HCT116 (cell line): ENCODE data around the gene ZSCAN5B. TPM values are rescaled to one million over a fixed set of nuclear protein-coding genes. Genes with fewer than 3 reads are reported as not detected.

ENCODE experiments used
- ATAC-seq: fragments of 200-7000 bp; cut with Tn5 transposase; 2 replicates; pipeline ENCODE4 v1.9.1; 2020; ENCODE audit warnings: mild to moderate bottlenecking, moderate library complexity
- BruUV-seq: library from RNA; stranded (reverse); fragments of 400-500 nt; replicated peaks from 2 replicates; lab custom pipeline; 2021; lab: Mats Ljungman, UMichigan
- CTCF ChIA-PET: fragments of 300-600 bp; sonication (Branson Sonifier 250); formaldehyde crosslinking; loops from one replicate; lab custom pipeline; 2021; ENCODE audit warnings: antibody characterized with exemption; lab: Charles Lee
- POLR2A ChIA-PET: fragments of 300-600, 350-600 bp; sonication (Branson Sonifier 250); formaldehyde crosslinking; loops from one replicate; lab custom pipeline; 2021; ENCODE audit warnings: antibody characterized with exemption; lab: Charles Lee
- RAD21 ChIA-PET, 2 experiments: fragments of 300-600 bp; sonication (Branson Sonifier 250); formaldehyde crosslinking; loops; one replicate each; lab custom pipeline; 2023; ENCODE audit warnings: low total read pairs in 2 of 2; ENCODE audit not compliant: uncharacterized antibody in 2 of 2, unreplicated experiment in 2 of 2, low non-redundant PET in 1 of 2; lab: Charles Lee
- DNase-seq: peaks from one replicate; pipeline ENCODE4 v3.0.0-alpha.2; 2010; ENCODE audit warnings: low read depth, low spot score
- H2AFZ ChIP-seq: fragments of 200-600 bp; shearing (Covaris generic), sonication (generic); 2 replicates; pipeline ENCODE4 v1.6.1; 2017; ENCODE audit warnings: low read depth, mixed run types, mixed read lengths, antibody characterized with exemption, low read length; ENCODE audit not compliant: poor library complexity, severe bottlenecking
- H3K27ac ChIP-seq: 2 replicates; pipeline ENCODE4 v1.5.1; 2012; ENCODE audit warnings: low read depth, low read length
- H3K27me3 ChIP-seq: fragments of 200-600 bp; sonication (generic); 2 replicates; pipeline ENCODE4 v1.6.1; 2016; ENCODE audit warnings: mixed run types, low read length, mixed read lengths; ENCODE audit not compliant: insufficient read depth
- H3K36me3 ChIP-seq, 2 experiments: fragments of 200-500 bp in 1 of 2; fragments of 200-600 bp in 1 of 2; sonication (Bioruptor generic) in 1 of 2; sonication (generic) in 1 of 2; 2 replicates each; pipeline versions ENCODE4 v1.5.1 to v1.6.1; 2014 to 2016; ENCODE audit warnings: low read length in 2 of 2, inconsistent platforms in 1 of 2, mixed read lengths in 1 of 2, mixed run types in 1 of 2; ENCODE audit not compliant: insufficient read depth in 2 of 2, control insufficient read depth in 1 of 2
- H3K4me1 ChIP-seq, 2 experiments: fragments of 200-600 bp in 1 of 2; sonication (generic) in 1 of 2; 2 replicates each; pipeline versions ENCODE4 v1.5.1 to v1.6.1; 2012 to 2017; ENCODE audit warnings: low read length in 2 of 2, inconsistent platforms in 1 of 2, mild to moderate bottlenecking in 1 of 2, mixed read lengths in 1 of 2, mixed run types in 1 of 2, moderate library complexity in 1 of 2; ENCODE audit not compliant: insufficient read depth in 2 of 2, control insufficient read depth in 1 of 2
- H3K4me2 ChIP-seq: fragments of 200-600 bp; sonication (generic); 2 replicates; pipeline ENCODE4 v1.6.1; 2017; ENCODE audit warnings: mixed run types, low read length, mixed read lengths
- H3K4me3 ChIP-seq, 2 experiments: fragments of 200-600 bp in 1 of 2; sonication (generic) in 1 of 2; replicated peaks in 1 of 2; 2 replicates each; pipeline ENCODE4 v1.5.1; 2011 to 2016; ENCODE audit warnings: low read length in 2 of 2, control low read depth in 1 of 2, low read depth in 1 of 2, mild to moderate bottlenecking in 1 of 2, mixed read lengths in 1 of 2, mixed run types in 1 of 2
- H3K79me2 ChIP-seq: fragments of 200-600 bp; sonication (generic); 2 replicates; pipeline ENCODE4 v1.6.1; 2017; ENCODE audit warnings: mild to moderate bottlenecking, mixed run types, low read length, moderate library complexity, mixed read lengths; ENCODE audit not compliant: insufficient read depth
- H3K9ac ChIP-seq: fragments of 200-600 bp; sonication (generic); 2 replicates; pipeline ENCODE4 v1.6.1; 2016; ENCODE audit warnings: low read length, mixed read lengths
- H3K9me2 ChIP-seq: fragments of 200-600 bp; sonication (generic), shearing (Covaris generic); 2 replicates; pipeline ENCODE4 v1.6.1; 2017; ENCODE audit warnings: mixed run types, mild to moderate bottlenecking, moderate library complexity; ENCODE audit not compliant: insufficient read depth
- H3K9me3 ChIP-seq, 2 experiments: fragments of 200-500 bp in 1 of 2; fragments of 200-600 bp in 1 of 2; sonication (Bioruptor generic) in 1 of 2; sonication (generic) in 1 of 2; 2 replicates each; pipeline ENCODE4 v1.6.1; 2014 to 2017; ENCODE audit warnings: low read length in 2 of 2, mixed read lengths in 2 of 2, inconsistent platforms in 1 of 2, low read depth in 1 of 2, mild to moderate bottlenecking in 1 of 2, mixed run types in 1 of 2, moderate library complexity in 1 of 2; ENCODE audit not compliant: control insufficient read depth in 1 of 2, insufficient read depth in 1 of 2
- H4K20me1 ChIP-seq: fragments of 200-600 bp; sonication (generic), shearing (Covaris generic); 2 replicates; pipeline ENCODE4 v1.6.1; 2017; ENCODE audit warnings: mixed run types, mild to moderate bottlenecking, moderate library complexity; ENCODE audit not compliant: insufficient read depth
- CEBPB ChIP-seq: IDR thresholded peaks from 2 replicates; pipeline ENCODE4 v1.6.1; 2012; ENCODE audit warnings: low read depth
- FOSL1 ChIP-seq: IDR thresholded peaks from 2 replicates; pipeline ENCODE4 v1.6.1; 2012; ENCODE audit warnings: low read depth
- JUND ChIP-seq: IDR thresholded peaks from 2 replicates; pipeline ENCODE4 v1.6.1; 2012
- POLR2AphosphoS5 ChIP-seq: IDR thresholded peaks from 2 replicates; pipeline ENCODE4 v1.6.1; 2011; ENCODE audit warnings: mild to moderate bottlenecking, low read depth, low read length, moderate library complexity
- SIN3A ChIP-seq: IDR thresholded peaks from 2 replicates; pipeline ENCODE4 v1.6.1; 2012; ENCODE audit warnings: low read depth
- SP1 ChIP-seq: IDR thresholded peaks from 2 replicates; pipeline ENCODE4 v1.6.1; 2012; ENCODE audit warnings: low read depth
- intact Hi-C: fragments of 100-400 bp; cut with micrococcal nuclease; formaldehyde crosslinking; loops from 2 replicates; pipeline ENCODE4 v1.10.0; 2022
- total RNA-seq: library from RNA; stranded (reverse); gene quantifications from one replicate; pipeline ENCODE4 v1.2.1, GENCODE V29; 2021; ENCODE audit not compliant: unreplicated experiment
- TF ChIP-seq, protein P1 (sequence below): IDR thresholded peaks from 2 replicates; pipeline ENCODE4 v1.6.1; 2011; ENCODE audit warnings: mild to moderate bottlenecking, low read length, moderate library complexity; ENCODE audit not compliant: insufficient replicate concordance; ENCODE audit errors: extremely low read depth

ZSCAN5B gene
- total RNA-seq, 1 experiment from 2014 or later, result not detected

DNA sequence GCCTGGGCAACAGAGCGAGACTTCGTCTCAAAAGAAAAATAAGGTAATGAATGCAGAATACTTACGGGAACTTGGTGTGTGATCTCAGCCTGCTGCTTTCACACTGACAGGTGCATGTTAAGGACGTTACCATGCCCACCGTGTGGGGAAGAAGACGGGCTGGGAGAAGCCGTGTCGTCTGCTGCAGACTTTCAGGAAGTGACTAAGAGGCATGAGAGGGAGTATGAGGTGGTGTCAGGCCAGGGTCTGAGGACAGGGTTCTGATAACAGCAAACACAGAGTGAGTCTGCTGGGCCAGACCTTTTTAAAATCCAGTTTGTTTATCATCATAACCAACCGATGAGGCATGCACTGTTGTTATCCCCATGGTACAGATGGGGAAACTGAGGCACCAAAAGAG is 35.3 kb downstream of the ZSCAN5B start:
- Histone ChIP-seq H3K4me3 (no peak overlapping the region), H3K27me3 (no peaks in the 10 kb centered on the region), H3K4me1 (no peaks in the 10 kb centered on the region), H3K36me3 (no peaks in the 10 kb centered on the region), H2AFZ (no peak overlapping the region), H3K9ac (no peak overlapping the region), H3K27ac (no peak overlapping the region), H3K79me2 (no peaks in the 10 kb centered on the region), H4K20me1 (no peaks in the 10 kb centered on the region), H3K9me3 (no peaks in the 10 kb centered on the region), H3K4me2 (no peak overlapping the region), H3K9me2 (no peaks in the 10 kb centered on the region)
- CTCF ChIA-PET, result interaction anchor here (0.6 kb wide), 1 partner anchor 385 kb away, joined by 3 read pairs; no protein-coding TSS in a partner anchor
- TF ChIP-seq SIN3A (no peak), JUND (no peak), FOSL1 (no peak), POLR2AphosphoS5 (no peak)
- TF ChIP-seq, protein P1, sequence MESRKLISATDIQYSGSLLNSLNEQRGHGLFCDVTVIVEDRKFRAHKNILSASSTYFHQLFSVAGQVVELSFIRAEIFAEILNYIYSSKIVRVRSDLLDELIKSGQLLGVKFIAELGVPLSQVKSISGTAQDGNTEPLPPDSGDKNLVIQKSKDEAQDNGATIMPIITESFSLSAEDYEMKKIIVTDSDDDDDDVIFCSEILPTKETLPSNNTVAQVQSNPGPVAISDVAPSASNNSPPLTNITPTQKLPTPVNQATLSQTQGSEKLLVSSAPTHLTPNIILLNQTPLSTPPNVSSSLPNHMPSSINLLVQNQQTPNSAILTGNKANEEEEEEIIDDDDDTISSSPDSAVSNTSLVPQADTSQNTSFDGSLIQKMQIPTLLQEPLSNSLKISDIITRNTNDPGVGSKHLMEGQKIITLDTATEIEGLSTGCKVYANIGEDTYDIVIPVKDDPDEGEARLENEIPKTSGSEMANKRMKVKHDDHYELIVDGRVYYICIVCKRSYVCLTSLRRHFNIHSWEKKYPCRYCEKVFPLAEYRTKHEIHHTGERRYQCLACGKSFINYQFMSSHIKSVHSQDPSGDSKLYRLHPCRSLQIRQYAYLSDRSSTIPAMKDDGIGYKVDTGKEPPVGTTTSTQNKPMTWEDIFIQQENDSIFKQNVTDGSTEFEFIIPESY, result no peak
- BruUV-seq, result no TSS peak
- POLR2A ChIA-PET, result no interaction called here
- DNase-seq (no peak), ATAC-seq (no peak)
- RAD21 ChIA-PET, result no interaction called here
- intact Hi-C loops, result no loop called here

DNA sequence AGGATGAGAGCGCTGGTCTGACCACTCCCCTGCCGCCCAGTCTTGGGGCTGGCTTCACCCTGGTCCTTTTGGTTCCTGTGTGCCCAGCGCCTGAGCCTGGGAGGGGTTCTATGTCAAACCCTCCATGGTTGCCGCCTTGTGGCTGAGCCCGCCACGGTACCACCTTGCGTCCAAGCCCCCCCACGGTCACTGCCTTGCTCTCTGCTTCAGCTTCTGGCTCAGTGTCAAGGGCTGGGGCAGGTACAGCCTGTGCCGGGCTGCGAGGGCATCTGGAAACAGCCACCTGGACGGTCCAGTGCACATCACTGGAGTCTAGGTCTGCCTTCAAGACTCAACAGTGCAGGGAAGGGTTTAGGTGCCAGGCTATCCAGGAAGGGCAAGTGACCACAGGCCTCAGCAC is 36.0 kb downstream of the ZSCAN5B start:
- RAD21 ChIA-PET, result no interaction called here
- no peaks in the 10 kb centered on the region for H4K20me1 ChIP-seq

More for the DNA sequence above, 36.0 kb downstream of the ZSCAN5B start:
- DNase-seq (no peak), ATAC-seq (no peak)
- no peaks in the 10 kb centered on the region for H3K27me3 ChIP-seq
- H3K9me3 ChIP-seq, result no peaks in the 10 kb centered on the region
- CTCF ChIA-PET, result no interaction called here
- intact Hi-C loops, result no loop called here
- BruUV-seq, result no TSS peak
- no peak for TF ChIP-seq SP1
- no peak for TF ChIP-seq CEBPB
- no peak overlapping the region for H3K9ac ChIP-seq
- no peak overlapping the region for H3K27ac ChIP-seq
- no peak overlapping the region for H3K4me3 ChIP-seq
- no peaks in the 10 kb centered on the region for H3K36me3 ChIP-seq
- POLR2A ChIA-PET, result no interaction called here
- no peak overlapping the region for H2AFZ ChIP-seq
- H3K79me2 ChIP-seq, result no peaks in the 10 kb centered on the region
- H3K4me1 ChIP-seq, result no peaks in the 10 kb centered on the region
- no peak overlapping the region for H3K4me2 ChIP-seq
- no peaks in the 10 kb centered on the region for H3K9me2 ChIP-seq
